Stomach (tissue), 4 donors: ENCODE data around the gene UHMK1.

Source experiments
- CTCF ChIP-seq, 7 experiments: fragments of 450-650 bp in 4 of 7; fragments of 200-600 bp in 3 of 7; sonication (generic) in 3 of 7; IDR thresholded peaks; one replicate each; pipeline ENCODE4 v1.5.1; 2016 to 2019; ENCODE audit warnings: antibody characterized with exemption in 7 of 7, control low read depth in 2 of 7, mild to moderate bottlenecking in 1 of 7
- EP300 ChIP-seq: sonication (generic); formaldehyde crosslinking; IDR thresholded peaks from one replicate; pipeline ENCODE4 v1.6.1; 2017; ENCODE audit warnings: antibody characterized with exemption
- POLR2A ChIP-seq, 4 donors: fragments of 450-650 bp; IDR thresholded peaks; one replicate each; pipeline ENCODE4 v1.6.1; 2016; ENCODE audit warnings: antibody characterized with exemption in 4 of 4, control low read depth in 2 of 4, mild to moderate bottlenecking in 1 of 4, moderate library complexity in 1 of 4
- POLR2AphosphoS5 ChIP-seq, 3 donors: sonication (generic); formaldehyde crosslinking; IDR thresholded peaks; one replicate each; pipeline ENCODE4 v1.6.1; 2016; ENCODE audit warnings: antibody characterized with exemption in 3 of 3

DNA sequence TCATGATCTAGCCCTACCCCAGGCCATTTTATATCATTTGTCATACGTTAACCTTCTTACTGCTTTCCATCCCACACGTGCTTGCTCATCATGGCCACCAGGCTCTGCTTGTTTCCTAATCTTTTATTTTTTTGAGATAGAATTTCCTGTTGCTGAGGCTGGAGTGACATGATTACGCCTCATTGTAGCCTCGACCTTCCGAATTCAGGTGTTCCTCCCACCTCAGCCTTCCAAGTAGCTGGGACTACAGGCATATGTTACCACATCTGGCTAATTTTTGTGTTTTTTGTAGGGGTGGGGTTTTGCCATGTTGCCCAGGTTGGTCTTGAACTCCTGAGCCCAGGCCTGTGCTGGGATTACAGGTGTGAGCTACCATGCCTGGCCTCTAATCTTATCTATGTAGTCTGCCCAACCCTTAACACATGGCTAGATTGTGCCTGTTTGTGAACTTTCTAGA, 67.2 kb downstream of the UHMK1 start:
- no peak for TF ChIP-seq CTCF (IDR thresholded peaks at IDR 0.05)
- TF ChIP-seq POLR2AphosphoS5 (IDR thresholded peaks at IDR 0.05), result no peak
- TF ChIP-seq POLR2A (IDR thresholded peaks at IDR 0.05), result no peak
- no peak for TF ChIP-seq EP300
